Measurements from ENCODE around the gene CNTF.
A peak's percentile ranks its signal among the peaks of the same experiment; 100 is the strongest.

The CNTF gene

GRCh38 chr11:58654079-58654907 lies 31.8 kb downstream of the CNTF start:
- DNase-seq = peak; percentile 77
- Histone ChIP-seq H3K4me3 (ENCODE audit: low read depth, low read length) (no peak overlapping the region), H3K36me3 (no peaks in the 10 kb centered on the region), H3K4me1 (no peaks in the 10 kb centered on the region), H3K9me3 (no peaks in the 10 kb centered on the region), H3K27me3 (no peaks in the 10 kb centered on the region)
- peak; percentile 82 for TF ChIP-seq CTCF (IDR thresholded peaks at IDR 0.05; ENCODE audit: low read depth, low read length)

GRCh38 chr11:58654908-58655296 lies 32.4 kb downstream of the CNTF start:
- Histone ChIP-seq H3K27me3 (no peaks in the 10 kb centered on the region), H3K4me3 (ENCODE audit: low read depth, low read length) (no peak overlapping the region), H3K9me3 (no peaks in the 10 kb centered on the region), H3K4me1 (no peaks in the 10 kb centered on the region), H3K36me3 (no peaks in the 10 kb centered on the region)
- DNase-seq = no peak
- no peak for TF ChIP-seq CTCF (IDR thresholded peaks at IDR 0.05; ENCODE audit: low read depth, low read length)

GRCh38 chr11:58656348-58656747 lies 33.9 kb downstream of the CNTF start:
- Histone ChIP-seq H3K4me1 (no peaks in the 10 kb centered on the region), H3K27me3 (no peaks in the 10 kb centered on the region), H3K36me3 (no peaks in the 10 kb centered on the region), H3K4me3 (ENCODE audit: low read depth, low read length) (no peak overlapping the region), H3K9me3 (no peaks in the 10 kb centered on the region)
- TF ChIP-seq CTCF (IDR thresholded peaks at IDR 0.05; ENCODE audit: low read depth, low read length) = no peak
- DNase-seq = no peak

- Histone ChIP-seq H3K9me3 (no peaks in the 10 kb centered on the region), H3K36me3 (no peaks in the 10 kb centered on the region), H3K27me3 (no peaks in the 10 kb centered on the region), H3K4me1 (no peaks in the 10 kb centered on the region), H3K4me3 (ENCODE audit: low read depth, low read length) (no peak overlapping the region)
- no peak for DNase-seq
- TF ChIP-seq CTCF (IDR thresholded peaks at IDR 0.05; ENCODE audit: low read depth, low read length) = no peak
Observed at GRCh38 chr11:58658623-58659022, 36.2 kb downstream of the CNTF start.

- H3K4me1 ChIP-seq = no peaks in the 10 kb centered on the region
- H3K9me3 ChIP-seq = no peaks in the 10 kb centered on the region
- no peaks in the 10 kb centered on the region for H3K36me3 ChIP-seq
- H3K4me3 ChIP-seq (ENCODE audit: low read depth, low read length) = no peak overlapping the region
- TF ChIP-seq CTCF (IDR thresholded peaks at IDR 0.05; ENCODE audit: low read depth, low read length) = no peak
- DNase-seq = no peak
- H3K27me3 ChIP-seq = no peaks in the 10 kb centered on the region
Observed at GRCh38 chr11:58659404-58659803, 36.9 kb downstream of the CNTF start.

GRCh38 chr11:58659910-58660570 lies 37.6 kb downstream of the CNTF start:
- TF ChIP-seq CTCF (IDR thresholded peaks at IDR 0.05; ENCODE audit: low read depth, low read length) = no peak
- Histone ChIP-seq H3K4me1 (no peaks in the 10 kb centered on the region), H3K9me3 (no peaks in the 10 kb centered on the region), H3K36me3 (no peaks in the 10 kb centered on the region), H3K4me3 (ENCODE audit: low read depth, low read length) (no peak overlapping the region), H3K27me3 (no peaks in the 10 kb centered on the region)
- no peak for DNase-seq

Measured in BE2C (cell line).